Mononuclear cell (primary cell): ENCODE data around the gene CD180. TPM values are rescaled to one million over a fixed set of nuclear protein-coding genes. Genes with fewer than 3 reads are reported as not detected.
A peak's percentile ranks its signal among the peaks of the same experiment; 100 is the strongest.
"Not testable (repeated sequence)": the region's sequence is repeated elsewhere in the genome, so short reads cannot be mapped to it uniquely, and the experiment has no call there.

Source experiments
- H3K27me3 ChIP-seq: 2 replicates; pipeline ENCODE4 v1.6.0; 2011; ENCODE audit warnings: low read length, control low read depth; ENCODE audit not compliant: insufficient read depth
- H3K4me1 ChIP-seq: 2 replicates; pipeline ENCODE4 v1.5.1; 2011; ENCODE audit warnings: mild to moderate bottlenecking, low read length, control low read depth; ENCODE audit not compliant: insufficient read depth
- H3K4me3 ChIP-seq: 2 replicates; pipeline ENCODE4 v1.5.1; 2011; ENCODE audit warnings: mild to moderate bottlenecking, low read length, moderate library complexity
- H3K9me3 ChIP-seq: 2 replicates; pipeline ENCODE4 v1.5.1; 2011; ENCODE audit warnings: low read depth, mild to moderate bottlenecking, control low read depth, low read length
- total RNA-seq: library from RNA; depleted of rRNA; stranded (reverse); fragments of >200 nt; gene quantifications from one replicate; pipeline ENCODE4 v1.2.3, GENCODE V29; 2012

CD180 gene
- total RNA-seq, 1 donor, result 2.3 TPM

- Histone ChIP-seq H3K27me3 (no peaks in the 10 kb centered on the region), H3K4me3 (no peak overlapping the region), H3K4me1 (peaks cover 70% of the 10 kb centered on the region), H3K9me3 (no peaks in the 10 kb centered on the region)
Observed at GRCh38 chr5:67187006-67187715, 9.4 kb downstream of the CD180 start.

GRCh38 chr5:67183859-67184258, 12.7 kb downstream of the CD180 start:
- Histone ChIP-seq H3K4me3 (no peak overlapping the region), H3K9me3 (no peaks in the 10 kb centered on the region), H3K4me1 (peaks cover 56% of the 10 kb centered on the region), H3K27me3 (no peaks in the 10 kb centered on the region)

- Histone ChIP-seq H3K4me1 (peaks cover 41% of the 10 kb centered on the region), H3K9me3 (peaks cover 4% of the 10 kb centered on the region), H3K4me3 (no peak overlapping the region), H3K27me3 (no peaks in the 10 kb centered on the region)
Observed at GRCh38 chr5:67182301-67182790, 14.3 kb downstream of the CD180 start.

GRCh38 chr5:67181648-67182221, 14.9 kb downstream of the CD180 start:
- no peak overlapping the region for H3K4me3 ChIP-seq
- no peaks in the 10 kb centered on the region for H3K27me3 ChIP-seq
- peaks cover 35% of the 10 kb centered on the region for H3K4me1 ChIP-seq
- H3K9me3 ChIP-seq, result peaks cover 10% of the 10 kb centered on the region

GRCh38 chr5:67179697-67180361, 16.8 kb downstream of the CD180 start:
- Histone ChIP-seq H3K9me3 (peaks cover 17% of the 10 kb centered on the region), H3K4me3 (no peak overlapping the region), H3K4me1 (peaks cover 35% of the 10 kb centered on the region), H3K27me3 (no peaks in the 10 kb centered on the region)

- peaks cover 17% of the 10 kb centered on the region for H3K9me3 ChIP-seq
- no peak overlapping the region for H3K4me3 ChIP-seq
- H3K4me1 ChIP-seq, result peaks cover 35% of the 10 kb centered on the region
- no peaks in the 10 kb centered on the region for H3K27me3 ChIP-seq
Observed at GRCh38 chr5:67178966-67179365, 17.6 kb downstream of the CD180 start.

GRCh38 chr5:67178085-67178484, 18.5 kb downstream of the CD180 start:
- H3K9me3 ChIP-seq, result peaks cover 17% of the 10 kb centered on the region
- H3K27me3 ChIP-seq, result no peaks in the 10 kb centered on the region
- peaks cover 27% of the 10 kb centered on the region for H3K4me1 ChIP-seq
- no peak overlapping the region for H3K4me3 ChIP-seq

GRCh38 chr5:67176936-67177335, 19.7 kb downstream of the CD180 start:
- no peak overlapping the region for H3K4me3 ChIP-seq
- peaks cover 17% of the 10 kb centered on the region for H3K9me3 ChIP-seq
- H3K4me1 ChIP-seq, result peaks cover 16% of the 10 kb centered on the region

GRCh38 chr5:67173959-67174358, 22.6 kb downstream of the CD180 start:
- H3K9me3 ChIP-seq, result peaks cover 17% of the 10 kb centered on the region
- peaks cover 24% of the 10 kb centered on the region for H3K4me1 ChIP-seq
- H3K27me3 ChIP-seq, result no peaks in the 10 kb centered on the region
- H3K4me3 ChIP-seq, result no peak overlapping the region

More at GRCh38 chr5:67176936-67177335, 19.7 kb downstream of the CD180 start:
- H3K27me3 ChIP-seq, result no peaks in the 10 kb centered on the region

- Histone ChIP-seq H3K9me3 (peaks cover 17% of the 10 kb centered on the region), H3K4me1 (peaks cover 24% of the 10 kb centered on the region)
- not testable (repeated sequence) for H3K27me3 ChIP-seq, H3K4me3 ChIP-seq
Observed at GRCh38 chr5:67173351-67173750, 23.2 kb downstream of the CD180 start.

- Histone ChIP-seq H3K4me3 (no peak overlapping the region), H3K9me3 (no peaks in the 10 kb centered on the region), H3K27me3 (no peaks in the 10 kb centered on the region), H3K4me1 (peaks cover 38% of the 10 kb centered on the region)
Observed at GRCh38 chr5:67170767-67171166, 25.8 kb downstream of the CD180 start.

- no peak overlapping the region for H3K4me3 ChIP-seq
- no peaks in the 10 kb centered on the region for H3K27me3 ChIP-seq
- H3K4me1 ChIP-seq, result peaks cover 49% of the 10 kb centered on the region
- H3K9me3 ChIP-seq, result no peaks in the 10 kb centered on the region
Observed at GRCh38 chr5:67168069-67168468, 28.5 kb downstream of the CD180 start.

- no peaks in the 10 kb centered on the region for H3K9me3 ChIP-seq
- peaks cover 49% of the 10 kb centered on the region for H3K4me1 ChIP-seq
- H3K4me3 ChIP-seq, result peak overlapping the region; percentile 34
- H3K27me3 ChIP-seq, result no peaks in the 10 kb centered on the region
Observed at GRCh38 chr5:67166460-67167285, 29.9 kb downstream of the CD180 start.

- H3K9me3 ChIP-seq, result no peaks in the 10 kb centered on the region
- peak overlapping the region; percentile 34 for H3K4me3 ChIP-seq
- no peaks in the 10 kb centered on the region for H3K27me3 ChIP-seq
- H3K4me1 ChIP-seq, result peaks cover 42% of the 10 kb centered on the region
Observed at GRCh38 chr5:67165526-67166459, 30.8 kb downstream of the CD180 start.
